Right atrium auricular region (tissue), 2 donors: Measurements from ENCODE around the gene TAX1BP1. TPM values are rescaled to one million over a fixed set of nuclear protein-coding genes. Genes with fewer than 3 reads are reported as not detected.

ENCODE experiments used
- DNase-seq: peaks from one replicate; pipeline ENCODE4 v3.0.0-alpha.2; 2019; ENCODE audit warnings: low spot score
- H3K27ac ChIP-seq, 2 donors: fragments of 200-600 bp; sonication (generic); 1 replicate in 1 of 2; 2 replicates in 1 of 2; pipeline ENCODE4 v1.5.1; 2016 to 2019
- H3K27me3 ChIP-seq, 2 donors: fragments of 200-600 bp; sonication (generic); one replicate each; pipeline versions ENCODE4 v1.5.1 to v1.6.0; 2017 to 2019
- H3K36me3 ChIP-seq: fragments of 200-600 bp; sonication (generic); one replicate; pipeline ENCODE4 v1.5.1; 2016
- H3K4me1 ChIP-seq, 2 donors: fragments of 200-600 bp; sonication (generic); one replicate each; pipeline versions ENCODE4 v1.5.1 to v1.6.0; 2017 to 2019
- H3K4me3 ChIP-seq, 2 donors: fragments of 200-600 bp; sonication (generic); 1 replicate in 1 of 2; 2 replicates in 1 of 2; pipeline ENCODE4 v1.5.1; 2017 to 2019; ENCODE audit warnings: mild to moderate bottlenecking in 1 of 2, moderate library complexity in 1 of 2
- H3K9me3 ChIP-seq, 2 donors: fragments of 200-600 bp; sonication (generic); one replicate each; pipeline ENCODE4 v1.5.1; 2019
- total RNA-seq, 2 donors: library from RNA; depleted of rRNA; stranded (reverse); fragments of >200 nt; gene quantifications; one replicate each; pipeline ENCODE4 v1.1.0, GENCODE V29; 2016
- TF ChIP-seq, protein P1 (sequence below), 2 donors: fragments of 200-600 bp; sonication (generic); IDR thresholded peaks; one replicate each; pipeline ENCODE4 v1.5.1; 2019; ENCODE audit warnings: antibody characterized with exemption in 2 of 2

The TAX1BP1 gene
- total RNA-seq, 2 donors from 2014 or later: 90.0 to 124 TPM

DNA sequence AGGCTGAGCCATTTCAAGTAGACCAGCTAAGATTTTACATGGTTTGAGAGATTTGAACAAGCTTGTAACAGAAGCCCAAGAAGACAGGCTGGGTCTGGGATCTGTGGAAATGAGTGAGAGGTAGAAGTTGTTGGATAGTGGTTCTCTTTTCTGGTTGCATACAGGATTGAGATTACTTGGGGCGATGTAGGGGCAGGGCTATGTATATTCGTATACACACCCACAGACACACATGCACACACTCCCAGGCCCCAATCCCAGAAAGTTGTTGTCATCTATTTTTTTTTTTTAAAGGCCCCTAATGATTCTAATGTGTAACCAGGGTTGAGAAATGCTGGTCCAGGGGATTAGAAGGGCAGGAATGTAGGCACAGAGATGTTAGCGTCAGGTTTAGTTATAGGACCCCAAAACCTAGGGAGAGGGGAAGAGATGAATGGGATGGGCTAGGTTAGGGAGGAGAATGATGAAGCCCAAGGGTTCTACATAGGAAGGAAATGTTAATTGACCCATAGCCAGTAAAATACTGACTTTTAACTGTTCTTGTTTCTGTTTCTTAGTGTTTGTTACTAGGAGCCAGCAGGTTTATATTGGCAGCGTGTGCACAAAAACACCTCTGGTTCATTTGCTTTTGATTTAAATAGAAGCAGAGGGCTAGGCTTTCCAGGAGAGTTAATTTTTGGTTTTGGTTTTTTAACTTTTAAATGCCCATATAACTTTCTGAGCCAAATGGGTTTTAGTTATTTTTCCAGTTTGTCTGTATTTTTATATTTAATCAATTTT, 7.8 kb downstream of the TAX1BP1 start:
- no peak for DNase-seq
- Histone ChIP-seq H3K27me3 (no peaks in the 10 kb centered on the region), H3K36me3 (peaks cover 32% of the 10 kb centered on the region), H3K4me1 (peaks cover 0 to 36% of the 10 kb centered on the region in 2 donors), H3K9me3 (no peaks in the 10 kb centered on the region), H3K4me3 (no peak overlapping the region), H3K27ac (no peak overlapping the region)
- TF ChIP-seq, protein P1, sequence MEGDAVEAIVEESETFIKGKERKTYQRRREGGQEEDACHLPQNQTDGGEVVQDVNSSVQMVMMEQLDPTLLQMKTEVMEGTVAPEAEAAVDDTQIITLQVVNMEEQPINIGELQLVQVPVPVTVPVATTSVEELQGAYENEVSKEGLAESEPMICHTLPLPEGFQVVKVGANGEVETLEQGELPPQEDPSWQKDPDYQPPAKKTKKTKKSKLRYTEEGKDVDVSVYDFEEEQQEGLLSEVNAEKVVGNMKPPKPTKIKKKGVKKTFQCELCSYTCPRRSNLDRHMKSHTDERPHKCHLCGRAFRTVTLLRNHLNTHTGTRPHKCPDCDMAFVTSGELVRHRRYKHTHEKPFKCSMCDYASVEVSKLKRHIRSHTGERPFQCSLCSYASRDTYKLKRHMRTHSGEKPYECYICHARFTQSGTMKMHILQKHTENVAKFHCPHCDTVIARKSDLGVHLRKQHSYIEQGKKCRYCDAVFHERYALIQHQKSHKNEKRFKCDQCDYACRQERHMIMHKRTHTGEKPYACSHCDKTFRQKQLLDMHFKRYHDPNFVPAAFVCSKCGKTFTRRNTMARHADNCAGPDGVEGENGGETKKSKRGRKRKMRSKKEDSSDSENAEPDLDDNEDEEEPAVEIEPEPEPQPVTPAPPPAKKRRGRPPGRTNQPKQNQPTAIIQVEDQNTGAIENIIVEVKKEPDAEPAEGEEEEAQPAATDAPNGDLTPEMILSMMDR (IDR thresholded peaks at IDR 0.05): no peak

- H3K4me1 ChIP-seq: peaks cover 0 to 28% of the 10 kb centered on the region in 2 donors
- peaks cover 32% of the 10 kb centered on the region for H3K36me3 ChIP-seq
Observed at GRCh38 chr7:27750316-27750715, 10.4 kb downstream of the TAX1BP1 start.

GRCh38 chr7:27751888-27752660, 12.1 kb downstream of the TAX1BP1 start:
- TF ChIP-seq, protein P1 (IDR thresholded peaks at IDR 0.05): no peak
- no peaks in the 10 kb centered on the region for H3K27me3 ChIP-seq
- no peak overlapping the region for H3K27ac ChIP-seq
- H3K4me1 ChIP-seq: peaks cover 0 to 10% of the 10 kb centered on the region in 2 donors
- H3K9me3 ChIP-seq: no peaks in the 10 kb centered on the region
- H3K36me3 ChIP-seq: peaks cover 36% of the 10 kb centered on the region
- DNase-seq: no peak
- H3K4me3 ChIP-seq: no peak overlapping the region

More at GRCh38 chr7:27750316-27750715, 10.4 kb downstream of the TAX1BP1 start:
- Histone ChIP-seq H3K27ac (no peak overlapping the region), H3K27me3 (no peaks in the 10 kb centered on the region), H3K4me3 (no peak overlapping the region), H3K9me3 (no peaks in the 10 kb centered on the region)
- no peak for DNase-seq
- TF ChIP-seq, protein P1 (IDR thresholded peaks at IDR 0.05): no peak

DNA sequence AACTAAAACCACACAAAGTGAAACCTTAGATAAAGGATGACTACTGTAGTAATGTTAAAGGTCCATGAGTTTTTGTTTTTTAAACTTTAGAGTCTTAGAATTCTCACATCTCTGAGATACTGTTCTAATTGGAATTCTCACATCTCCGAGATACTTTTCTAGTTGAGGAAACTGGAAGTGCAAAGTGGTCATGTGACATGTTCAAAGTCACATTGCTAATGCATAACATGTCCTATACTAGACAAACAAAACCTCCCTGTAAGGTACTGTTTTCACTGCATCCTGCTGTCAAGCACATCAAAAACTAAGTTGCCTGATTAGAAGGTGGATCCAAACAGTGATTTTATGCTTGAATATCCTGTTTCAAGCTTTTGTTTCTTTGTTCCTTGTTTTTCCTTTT, 13.9 kb downstream of the TAX1BP1 start:
- Histone ChIP-seq H3K9me3 (no peaks in the 10 kb centered on the region), H3K4me3 (no peak overlapping the region), H3K27me3 (no peaks in the 10 kb centered on the region), H3K36me3 (peaks cover 43% of the 10 kb centered on the region), H3K27ac (no peak overlapping the region), H3K4me1 (no peaks in the 10 kb centered on the region)
- TF ChIP-seq, protein P1 (IDR thresholded peaks at IDR 0.05): no peak
- no peak for DNase-seq

- Histone ChIP-seq H3K4me3 (no peak overlapping the region), H3K27me3 (no peaks in the 10 kb centered on the region), H3K4me1 (no peaks in the 10 kb centered on the region), H3K36me3 (peaks cover 25% of the 10 kb centered on the region), H3K27ac (no peak overlapping the region), H3K9me3 (no peaks in the 10 kb centered on the region)
- DNase-seq: no peak
- TF ChIP-seq, protein P1 (IDR thresholded peaks at IDR 0.05): no peak
Observed at GRCh38 chr7:27756298-27756697, 16.3 kb downstream of the TAX1BP1 start.
